Measurements from ENCODE around the gene KCNJ16. TPM values are rescaled to one million over a fixed set of nuclear protein-coding genes. Genes with fewer than 3 reads are reported as not detected.

Gene KCNJ16
- total and polyA plus RNA-seq, 3 experiments from 2014 or later = not detected

DNA sequence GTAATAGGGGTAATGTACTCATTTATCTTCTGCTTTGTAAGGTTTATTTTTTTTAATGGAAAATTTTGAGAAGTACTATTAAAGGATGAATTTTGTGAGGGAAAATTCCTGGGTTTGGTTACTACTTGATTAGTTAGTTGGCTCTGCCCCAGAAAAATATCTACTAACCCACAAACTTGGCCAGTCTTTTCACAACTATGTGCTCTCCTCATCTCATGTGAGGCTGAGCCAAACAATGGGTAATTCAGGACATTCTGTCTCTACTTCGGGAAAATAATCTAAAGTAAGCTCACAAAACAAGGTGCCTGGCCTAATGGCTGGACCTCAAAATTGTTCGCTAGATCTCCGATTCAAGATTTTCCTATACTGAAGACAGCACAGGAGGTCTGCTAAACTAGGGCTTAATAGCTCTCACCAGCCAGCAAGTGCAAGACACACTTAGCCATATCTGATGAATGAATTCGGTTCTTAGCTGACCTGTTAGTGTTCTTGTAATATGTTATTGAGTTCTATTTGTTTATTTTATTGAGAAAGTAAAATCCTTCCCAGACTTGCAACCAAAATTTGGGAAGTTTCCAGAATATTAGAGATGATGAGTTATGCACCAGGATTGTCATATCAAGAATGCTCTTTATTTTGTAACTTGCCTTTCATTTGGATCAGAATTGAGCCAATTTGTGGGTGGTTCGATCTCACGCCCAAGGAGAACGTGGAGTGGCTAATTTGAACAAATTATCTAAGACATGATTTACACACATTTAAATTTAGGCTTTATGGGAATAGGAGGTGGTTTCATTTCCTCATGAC, 5.7 kb downstream of the KCNJ16 start:
- ChIA-PET POLR2A (no interaction called here), CTCF (no interaction called here)
- Histone ChIP-seq H3K27me3 (ENCODE audit: insufficient read depth, low read length, poor library complexity, severe bottlenecking) (no peaks in the 10 kb centered on the region), H3K36me3 (ENCODE audit: insufficient read depth, low read length) (no peaks in the 10 kb centered on the region), H3K9me3 (ENCODE audit: low read length) (no peaks in the 10 kb centered on the region), H3K4me3 (ENCODE audit: low read length) (no peak overlapping the region), H3K4me1 (ENCODE audit: insufficient read depth, low read length) (no peaks in the 10 kb centered on the region), H3K27ac (ENCODE audit: low read depth, low read length) (no peak overlapping the region)
- H3K36me3 Mint-ChIP-seq = no peaks in the 10 kb centered on the region
- H3K4me1 Mint-ChIP-seq = no peaks in the 10 kb centered on the region
- peaks cover 0 to 6% of the 10 kb centered on the region in 2 donors for H3K27me3 Mint-ChIP-seq
- H3K4me3 Mint-ChIP-seq = no peak overlapping the region
- DNase-seq = no peak
- H3K9me3 Mint-ChIP-seq = no peaks in the 10 kb centered on the region
- H3K27ac Mint-ChIP-seq = no peak overlapping the region

DNA sequence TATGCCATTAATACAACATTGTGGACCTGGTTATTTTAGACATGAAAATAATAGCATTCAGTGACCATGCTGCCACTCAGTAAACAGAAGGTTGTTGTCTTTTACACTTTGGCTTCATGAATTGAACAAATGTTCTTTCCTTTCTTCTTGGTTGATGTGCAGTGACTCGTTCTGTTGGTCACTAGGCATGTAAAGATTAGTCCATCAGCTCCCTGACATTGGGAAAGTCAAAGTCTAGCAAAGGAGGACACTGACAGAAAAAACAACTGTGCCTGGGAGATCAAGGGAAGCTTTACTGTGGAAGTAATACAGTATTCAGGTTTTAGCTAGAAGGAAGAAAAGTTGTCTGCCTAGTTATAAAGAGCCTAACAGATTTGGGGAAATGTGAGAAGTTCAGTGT, 6.9 kb downstream of the KCNJ16 start:
- H3K27me3 ChIP-seq (ENCODE audit: insufficient read depth, low read length, poor library complexity, severe bottlenecking) = no peaks in the 10 kb centered on the region
- H3K27ac ChIP-seq (ENCODE audit: low read depth, low read length) = no peak overlapping the region
- H3K4me1 ChIP-seq (ENCODE audit: insufficient read depth, low read length) = no peaks in the 10 kb centered on the region
- ChIA-PET CTCF (no interaction called here), POLR2A (no interaction called here)
- no peaks in the 10 kb centered on the region for H3K9me3 ChIP-seq (ENCODE audit: low read length)
- no peak for DNase-seq
- no peaks in the 10 kb centered on the region for H3K36me3 Mint-ChIP-seq
- no peaks in the 10 kb centered on the region for H3K9me3 Mint-ChIP-seq
- H3K27me3 Mint-ChIP-seq = peaks cover 0 to 4% of the 10 kb centered on the region in 2 donors
- H3K4me3 ChIP-seq (ENCODE audit: low read length) = no peak overlapping the region
- H3K27ac Mint-ChIP-seq = no peak overlapping the region
- H3K4me3 Mint-ChIP-seq = no peak overlapping the region
- H3K36me3 ChIP-seq (ENCODE audit: insufficient read depth, low read length) = no peaks in the 10 kb centered on the region
- no peaks in the 10 kb centered on the region for H3K4me1 Mint-ChIP-seq

DNA sequence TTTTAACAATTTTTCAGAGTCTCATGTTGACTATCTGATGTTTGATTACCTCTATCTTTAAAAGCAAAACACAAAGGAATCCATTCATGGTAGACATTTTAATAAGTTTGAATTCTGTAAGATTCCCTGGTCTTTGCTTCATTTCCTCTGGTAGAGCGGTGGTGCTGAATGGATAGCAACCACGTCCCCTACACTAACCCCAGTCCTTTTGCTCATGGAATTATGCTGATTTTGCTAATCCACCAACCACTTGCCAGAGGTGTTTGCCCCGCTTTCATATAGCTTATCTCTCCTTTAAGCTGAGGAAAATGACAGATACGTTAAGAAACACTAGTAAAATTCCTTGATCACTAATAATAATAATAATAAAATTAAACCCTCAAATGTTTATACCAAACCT, 9.5 kb downstream of the KCNJ16 start:
- CTCF ChIA-PET = no interaction called here
- Mint-ChIP-seq H3K27ac (no peak overlapping the region), H3K27me3 (peaks cover 0 to 4% of the 10 kb centered on the region in 2 donors)

DNA sequence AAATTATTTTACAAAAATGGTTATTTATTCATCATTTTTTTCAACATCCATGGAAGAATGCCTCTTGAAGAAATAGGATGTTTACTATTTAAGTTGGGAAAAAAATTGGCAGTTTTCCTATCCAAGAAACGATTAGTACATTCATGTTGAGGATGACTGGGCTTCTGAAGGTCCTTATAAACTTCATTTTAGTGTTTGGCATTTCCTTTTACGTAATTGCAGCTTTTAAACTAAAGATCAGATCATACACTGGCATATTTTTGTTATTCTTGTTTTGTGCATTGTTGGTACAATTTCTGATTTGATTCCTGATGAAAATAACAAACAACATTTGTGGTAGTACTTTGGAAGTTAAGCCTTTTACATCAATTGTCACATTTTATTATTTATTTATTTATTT, 11.5 kb downstream of the KCNJ16 start:
- no peaks in the 10 kb centered on the region for H3K27me3 ChIP-seq (ENCODE audit: insufficient read depth, low read length, poor library complexity, severe bottlenecking)
- H3K27ac Mint-ChIP-seq = no peak overlapping the region
- H3K4me1 ChIP-seq (ENCODE audit: insufficient read depth, low read length) = no peaks in the 10 kb centered on the region
- H3K27me3 Mint-ChIP-seq = peaks cover 0 to under 1% of the 10 kb centered on the region in 2 donors
- POLR2A ChIA-PET = no interaction called here
- H3K27ac ChIP-seq (ENCODE audit: low read depth, low read length) = no peak overlapping the region
- no peak for DNase-seq
- no peaks in the 10 kb centered on the region for H3K4me1 Mint-ChIP-seq
- no peaks in the 10 kb centered on the region for H3K9me3 ChIP-seq (ENCODE audit: low read length)
- H3K9me3 Mint-ChIP-seq = no peaks in the 10 kb centered on the region
- H3K4me3 Mint-ChIP-seq = no peak overlapping the region
- CTCF ChIA-PET = no interaction called here
- no peaks in the 10 kb centered on the region for H3K36me3 Mint-ChIP-seq
- no peaks in the 10 kb centered on the region for H3K36me3 ChIP-seq (ENCODE audit: insufficient read depth, low read length)
- H3K4me3 ChIP-seq (ENCODE audit: low read length) = no peak overlapping the region

More for the DNA sequence above, 9.5 kb downstream of the KCNJ16 start:
- Histone ChIP-seq H3K4me1 (ENCODE audit: insufficient read depth, low read length) (no peaks in the 10 kb centered on the region), H3K27me3 (ENCODE audit: insufficient read depth, low read length, poor library complexity, severe bottlenecking) (no peaks in the 10 kb centered on the region), H3K4me3 (ENCODE audit: low read length) (no peak overlapping the region), H3K27ac (ENCODE audit: low read depth, low read length) (no peak overlapping the region), H3K9me3 (ENCODE audit: low read length) (no peaks in the 10 kb centered on the region), H3K36me3 (ENCODE audit: insufficient read depth, low read length) (no peaks in the 10 kb centered on the region)
- H3K9me3 Mint-ChIP-seq = no peaks in the 10 kb centered on the region
- no peaks in the 10 kb centered on the region for H3K4me1 Mint-ChIP-seq
- POLR2A ChIA-PET = no interaction called here
- no peak for DNase-seq
- no peak overlapping the region for H3K4me3 Mint-ChIP-seq
- H3K36me3 Mint-ChIP-seq = no peaks in the 10 kb centered on the region

DNA sequence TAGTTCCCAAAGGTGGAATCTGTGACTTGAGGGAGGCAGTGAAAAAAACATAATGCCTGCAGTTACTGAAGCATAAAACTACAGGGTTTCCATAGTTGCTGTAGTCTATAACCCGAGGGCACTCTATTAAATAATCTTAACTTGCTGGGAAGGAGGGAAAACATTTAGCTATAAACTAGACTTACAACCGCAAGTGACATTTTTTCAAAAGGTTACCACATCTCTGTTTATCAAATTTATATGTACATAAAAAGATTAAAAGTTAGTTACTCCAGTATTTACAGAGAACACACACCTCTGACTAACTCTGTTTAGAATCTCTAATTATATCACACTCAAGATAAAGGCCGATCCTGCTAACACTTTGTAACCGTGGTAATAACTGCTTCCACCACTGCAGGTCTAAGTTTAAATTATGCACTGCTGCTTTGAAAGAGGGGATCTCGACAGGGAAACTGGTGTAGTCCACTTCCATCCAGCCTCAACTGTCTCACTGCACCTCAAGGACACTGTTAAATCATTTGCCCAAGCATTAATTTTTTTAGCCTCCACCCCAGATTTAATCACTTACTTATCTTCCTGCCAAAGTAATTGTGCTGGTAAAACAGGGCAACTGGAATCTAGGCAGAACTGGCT, 14.6 kb downstream of the KCNJ16 start:
- Histone ChIP-seq H3K27ac (ENCODE audit: low read depth, low read length) (no peak overlapping the region), H3K4me3 (ENCODE audit: low read length) (no peak overlapping the region), H3K4me1 (ENCODE audit: insufficient read depth, low read length) (no peaks in the 10 kb centered on the region), H3K27me3 (ENCODE audit: insufficient read depth, low read length, poor library complexity, severe bottlenecking) (no peaks in the 10 kb centered on the region), H3K36me3 (ENCODE audit: insufficient read depth, low read length) (no peaks in the 10 kb centered on the region), H3K9me3 (ENCODE audit: low read length) (no peaks in the 10 kb centered on the region)
- Mint-ChIP-seq H3K27me3 (no peaks in the 10 kb centered on the region), H3K9me3 (no peaks in the 10 kb centered on the region), H3K4me1 (no peaks in the 10 kb centered on the region), H3K36me3 (no peaks in the 10 kb centered on the region), H3K27ac (no peak overlapping the region), H3K4me3 (no peak overlapping the region)
- ChIA-PET CTCF (no interaction called here), POLR2A (no interaction called here)
- no peak for DNase-seq

DNA sequence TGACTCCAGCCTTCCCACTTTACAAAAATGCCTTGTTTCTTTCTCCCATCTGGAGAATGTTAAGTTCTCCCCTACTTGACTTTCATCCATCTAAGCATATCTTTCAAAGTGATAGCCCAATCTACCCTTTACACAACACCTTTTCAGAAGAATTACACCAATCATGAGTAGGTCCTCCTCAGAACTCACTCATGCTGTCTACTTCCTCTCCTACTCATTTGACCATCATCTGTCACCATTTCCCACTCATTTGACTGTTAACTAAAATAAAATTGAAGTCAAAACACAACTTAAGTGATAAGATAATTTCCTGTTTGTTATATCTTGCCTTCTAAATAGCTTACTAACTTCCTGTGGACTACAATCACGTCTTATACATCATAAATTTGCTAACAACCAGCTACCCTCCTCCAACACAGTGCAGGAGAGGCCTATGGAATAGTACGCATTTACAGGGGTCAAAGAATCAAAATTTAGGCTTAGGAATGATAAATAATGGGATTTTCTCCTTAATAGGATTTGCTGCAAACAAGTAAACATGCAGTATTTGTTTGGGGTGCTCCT, 16.1 kb downstream of the KCNJ16 start:
- Histone ChIP-seq H3K27me3 (ENCODE audit: insufficient read depth, low read length, poor library complexity, severe bottlenecking) (no peaks in the 10 kb centered on the region), H3K27ac (ENCODE audit: low read depth, low read length) (no peak overlapping the region), H3K4me3 (ENCODE audit: low read length) (no peak overlapping the region), H3K4me1 (ENCODE audit: insufficient read depth, low read length) (no peaks in the 10 kb centered on the region), H3K36me3 (ENCODE audit: insufficient read depth, low read length) (no peaks in the 10 kb centered on the region), H3K9me3 (ENCODE audit: low read length) (no peaks in the 10 kb centered on the region)
- Mint-ChIP-seq H3K36me3 (no peaks in the 10 kb centered on the region), H3K27ac (no peak overlapping the region), H3K27me3 (no peaks in the 10 kb centered on the region), H3K4me3 (no peak overlapping the region), H3K9me3 (no peaks in the 10 kb centered on the region), H3K4me1 (no peaks in the 10 kb centered on the region)
- POLR2A ChIA-PET = no interaction called here
- DNase-seq = no peak
- CTCF ChIA-PET = no interaction called here

DNA sequence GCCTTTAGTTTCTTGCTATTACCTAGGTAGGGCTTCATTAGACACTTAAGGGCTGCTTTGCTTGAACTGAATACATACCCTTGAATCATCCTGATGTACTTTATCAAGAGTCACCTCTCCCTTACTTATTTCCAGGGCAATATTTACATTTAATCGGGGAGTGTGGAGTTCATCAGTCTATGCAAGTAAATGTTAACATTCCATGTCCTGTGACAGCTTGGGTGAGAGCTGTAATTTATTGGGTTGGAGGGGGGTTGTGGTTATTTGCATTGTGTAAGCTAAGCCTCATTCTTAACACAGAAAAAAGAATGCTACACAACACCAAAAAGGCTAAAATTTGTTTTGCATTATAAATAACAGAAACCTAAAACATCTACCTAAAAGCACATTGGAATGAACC, 16.7 kb downstream of the KCNJ16 start:
- Histone ChIP-seq H3K9me3 (ENCODE audit: low read length) (no peaks in the 10 kb centered on the region), H3K4me3 (ENCODE audit: low read length) (no peak overlapping the region), H3K27me3 (ENCODE audit: insufficient read depth, low read length, poor library complexity, severe bottlenecking) (no peaks in the 10 kb centered on the region), H3K36me3 (ENCODE audit: insufficient read depth, low read length) (no peaks in the 10 kb centered on the region), H3K27ac (ENCODE audit: low read depth, low read length) (no peak overlapping the region), H3K4me1 (ENCODE audit: insufficient read depth, low read length) (no peaks in the 10 kb centered on the region)
- H3K4me3 Mint-ChIP-seq = no peak overlapping the region
- no peaks in the 10 kb centered on the region for H3K36me3 Mint-ChIP-seq
- CTCF ChIA-PET = no interaction called here
- no peak overlapping the region for H3K27ac Mint-ChIP-seq
- H3K4me1 Mint-ChIP-seq = no peaks in the 10 kb centered on the region
- no peaks in the 10 kb centered on the region for H3K27me3 Mint-ChIP-seq
- POLR2A ChIA-PET = no interaction called here
- DNase-seq = no peak
- no peaks in the 10 kb centered on the region for H3K9me3 Mint-ChIP-seq

DNA sequence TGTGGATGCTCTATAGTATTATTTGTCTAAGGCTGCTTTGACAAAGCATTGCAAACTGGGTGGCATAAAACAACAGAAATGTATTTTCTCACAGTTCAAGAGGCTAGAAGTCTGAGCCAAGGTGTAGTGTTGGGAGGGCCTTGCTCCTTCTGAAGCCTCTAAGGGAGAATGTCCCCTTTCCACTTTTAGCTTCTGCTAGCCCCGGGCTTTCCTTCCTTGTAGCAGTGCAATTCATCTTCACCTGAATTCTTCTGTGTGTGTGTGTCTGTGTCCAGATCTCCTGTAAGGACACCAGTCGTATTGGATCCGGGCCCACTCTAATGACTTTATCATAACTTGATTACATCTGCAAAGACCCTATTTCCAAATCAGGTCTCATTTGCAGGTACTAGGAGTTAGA, 18.1 kb downstream of the KCNJ16 start:
- no peaks in the 10 kb centered on the region for H3K9me3 Mint-ChIP-seq
- Histone ChIP-seq H3K27me3 (ENCODE audit: insufficient read depth, low read length, poor library complexity, severe bottlenecking) (no peaks in the 10 kb centered on the region), H3K4me1 (ENCODE audit: insufficient read depth, low read length) (no peaks in the 10 kb centered on the region), H3K27ac (ENCODE audit: low read depth, low read length) (no peak overlapping the region), H3K9me3 (ENCODE audit: low read length) (no peaks in the 10 kb centered on the region), H3K4me3 (ENCODE audit: low read length) (no peak overlapping the region), H3K36me3 (ENCODE audit: insufficient read depth, low read length) (no peaks in the 10 kb centered on the region)
- POLR2A ChIA-PET = no interaction called here
- no peaks in the 10 kb centered on the region for H3K4me1 Mint-ChIP-seq
- no peaks in the 10 kb centered on the region for H3K36me3 Mint-ChIP-seq
- no peak overlapping the region for H3K4me3 Mint-ChIP-seq
- no peak for DNase-seq
- H3K27me3 Mint-ChIP-seq = no peaks in the 10 kb centered on the region
- H3K27ac Mint-ChIP-seq = no peak overlapping the region
- CTCF ChIA-PET = no interaction called here

Data from CD8-positive, alpha-beta memory T cell (primary cell).